K562 (cell line): ENCODE measurements around the gene GTPBP6. TPM values are rescaled to one million over a fixed set of nuclear protein-coding genes. Genes with fewer than 3 reads are reported as not detected.

Experiments used
- BACH1 ChIP-seq: fragments of 200-800 bp; sonication (Bioruptor generic); IDR thresholded peaks from 2 replicates; pipeline ENCODE4 v1.6.1; 2016; ENCODE audit warnings: missing genetic modification characterization, missing compliant biosample characterization
- CREB1 ChIP-seq, 2 experiments: sonication (generic) in 1 of 2; formaldehyde crosslinking in 1 of 2; IDR thresholded peaks; 2 replicates each; pipeline versions ENCODE4 v1.6.1 to v1.8.0; 2012 to 2022; ENCODE audit warnings: inconsistent platforms in 1 of 2, mild to moderate bottlenecking in 1 of 2, missing genetic modification reagents in 1 of 2, moderate library complexity in 1 of 2
- CREM ChIP-seq: IDR thresholded peaks from 2 replicates; pipeline ENCODE4 v1.6.1; 2014; ENCODE audit warnings: antibody characterized with exemption, low read depth
- DPF2 ChIP-seq: fragments of 450-650 bp; IDR thresholded peaks from 2 replicates; pipeline ENCODE4 v1.6.1; 2016
- ELF2 ChIP-seq: fragments of 250-450 bp; sonication (Bioruptor Pico); IDR thresholded peaks from 2 replicates; pipeline ENCODE4 v1.5.0; 2021; ENCODE audit warnings: mild to moderate bottlenecking
- ESRRA ChIP-seq: fragments of 450-650 bp; IDR thresholded peaks from 2 replicates; pipeline ENCODE4 v1.6.1; 2014; ENCODE audit warnings: low read depth, mild to moderate bottlenecking, moderate library complexity, borderline replicate concordance
- HNRNPLL ChIP-seq: fragments of 200-400 bp; formaldehyde crosslinking; IDR thresholded peaks from 2 replicates; pipeline ENCODE4 v1.6.1; 2017; ENCODE audit warnings: low read length, low read depth, mild to moderate bottlenecking; ENCODE audit not compliant: poor library complexity, severe bottlenecking
- MECOM ChIP-seq: fragments of 250-450 bp; sonication (Bioruptor Pico); IDR thresholded peaks from 2 replicates; pipeline ENCODE4 v1.8.0; 2022; ENCODE audit warnings: inconsistent platforms
- MLX ChIP-seq, 2 experiments: fragments of 450-650 bp in 1 of 2; sonication (generic) in 1 of 2; formaldehyde crosslinking; conservative IDR thresholded peaks; 2 replicates each; pipeline versions ENCODE4 v1.4.0 to v1.8.1; 2020 to 2022; ENCODE audit warnings: mild to moderate bottlenecking in 1 of 2, missing genetic modification reagents in 1 of 2
- NCOA2 ChIP-seq, 2 experiments: fragments of 450-650 bp; IDR thresholded peaks; 2 replicates each; pipeline ENCODE4 v1.6.1; 2018; ENCODE audit warnings: mild to moderate bottlenecking in 2 of 2, moderate library complexity in 1 of 2; ENCODE audit not compliant: partially characterized antibody in 2 of 2
- NEUROD1 ChIP-seq: fragments of 150-350 bp; IDR thresholded peaks from 2 replicates; pipeline ENCODE4 v1.6.1; 2014; ENCODE audit warnings: borderline replicate concordance, low read length, low read depth; ENCODE audit not compliant: partially characterized antibody
- PHB ChIP-seq: fragments of 250-450 bp; sonication (Bioruptor Pico); IDR thresholded peaks from 2 replicates; pipeline ENCODE4 v1.5.0; 2021
- SIN3B ChIP-seq: fragments of 450-650 bp; IDR thresholded peaks from 2 replicates; pipeline ENCODE4 v1.6.1; 2017; ENCODE audit warnings: low read depth, mild to moderate bottlenecking, moderate library complexity
- SUPT5H ChIP-seq: fragments of 450-650 bp; IDR thresholded peaks from 2 replicates; pipeline ENCODE4 v1.6.1; 2016
- TAF9B ChIP-seq: fragments of 450-650 bp; IDR thresholded peaks from 2 replicates; pipeline ENCODE4 v1.6.1; 2018; ENCODE audit warnings: mild to moderate bottlenecking; ENCODE audit not compliant: partially characterized antibody
- ZNF197 ChIP-seq: fragments of 200-800 bp; sonication (Bioruptor generic); IDR thresholded peaks from 2 replicates; pipeline ENCODE4 v1.6.1; 2016; ENCODE audit warnings: low read depth, missing genetic modification characterization, missing compliant biosample characterization
- ZNF444 ChIP-seq: fragments of 250-450 bp; sonication (Bioruptor Pico); IDR thresholded peaks from 2 replicates; pipeline ENCODE4 v1.4.0; 2020; ENCODE audit warnings: mild to moderate bottlenecking, moderate library complexity
- ZNF740 ChIP-seq, 3 experiments: fragments of 200-800 bp in 1 of 3; sonication (Bioruptor generic) in 1 of 3; sonication (generic) in 1 of 3; formaldehyde crosslinking in 1 of 3; IDR thresholded peaks; 2 replicates each; pipeline versions ENCODE4 v1.6.1 to v1.8.0; 2016 to 2022; ENCODE audit warnings: mild to moderate bottlenecking in 2 of 3, missing compliant biosample characterization in 2 of 3, missing genetic modification characterization in 2 of 3, missing genetic modification reagents in 1 of 3
- polyA plus RNA-seq, 8 experiments: library from polyadenylated mRNA; depleted of rRNA in 4 of 8; stranded (reverse) in 5 of 8; unstranded in 3 of 8; fragments of >200 nt; fragmentation: Nextera tagmentation in 2 of 8; fragmentation: Illumina TruSeq in 1 of 8; extraction: Ambion mirVana in 2 of 8; extraction: Trizol in 1 of 8; gene quantifications; 2 replicates each; pipeline versions ENCODE4 v1.2.1 to v1.2.3, GENCODE V29; 2011 to 2014; ENCODE audit warnings: inconsistent platforms in 1 of 8, missing spikeins in 1 of 8
- total RNA-seq, 7 experiments: library from RNA; depleted of rRNA in 6 of 7; stranded (reverse); fragments of >200 nt in 6 of 7; fragmentation: Illumina TruSeq in 2 of 7; extraction: Trizol in 2 of 7; gene quantifications; 2 replicates each; pipeline versions ENCODE4 v1.2.1 to v1.2.3, GENCODE V29; 2011 to 2021; ENCODE audit warnings: low replicate concordance in 1 of 7
- TF ChIP-seq, protein P1 (sequence below): fragments of 450-650 bp; IDR thresholded peaks from 2 replicates; pipeline ENCODE4 v1.6.1; 2016; ENCODE audit warnings: low read depth, mild to moderate bottlenecking, moderate library complexity
- TF ChIP-seq, protein P2 (sequence below): fragments of 450-650 bp; IDR thresholded peaks from 2 replicates; pipeline ENCODE4 v1.7.1; 2018; ENCODE audit warnings: mild to moderate bottlenecking, low read depth; ENCODE audit not compliant: partially characterized antibody

GTPBP6 gene
- total and polyA plus RNA-seq, 9 of the 15 experiments (the other 6 are each of a cell fraction or from before 2014, with no cell fraction given): 0.24 to 35.2 (median 8.0) TPM

GRCh38 chrX:318739-319578 is at the start of gene GTPBP6 (continued):
- TF ChIP-seq CREB1 (IDR thresholded peaks at IDR 0.05) (peak; percentile 10; the same call in 1 of the 2 replicates), CREB1 (CRISPR knock-in tag; IDR thresholded peaks at IDR 0.05) (peak; percentile 61), MLX (CRISPR knock-in tag; conservative IDR thresholded peaks at IDR 0.05) (no peak), ZNF444 (CRISPR knock-in tag) (no peak), ZNF197 (CRISPR knock-in tag) (no peak), ELF2 (no peak), NEUROD1 (peak; percentile 58), NCOA2 (IDR thresholded peaks at IDR 0.05; ENCODE audit: partially characterized antibody in 2 of 2) (no peak), SUPT5H (peak; percentile 62), MECOM (CRISPR knock-in tag) (no peak), PHB (CRISPR knock-in tag) (no peak), DPF2 (no peak), HNRNPLL (no peak), BACH1 (no peak), CREM (0 out of 2 replicates have a peak, but pooled peaks have one; percentile 33), ZNF740 (CRISPR knock-in tag; IDR thresholded peaks at IDR 0.05) (no peak), ZNF740 (tag; IDR thresholded peaks at IDR 0.05) (no peak), ESRRA (peak; percentile 10; the same call in 1 of the 2 replicates), SIN3B (no peak), TAF9B (peak; percentile 58)
- TF ChIP-seq, protein P1, sequence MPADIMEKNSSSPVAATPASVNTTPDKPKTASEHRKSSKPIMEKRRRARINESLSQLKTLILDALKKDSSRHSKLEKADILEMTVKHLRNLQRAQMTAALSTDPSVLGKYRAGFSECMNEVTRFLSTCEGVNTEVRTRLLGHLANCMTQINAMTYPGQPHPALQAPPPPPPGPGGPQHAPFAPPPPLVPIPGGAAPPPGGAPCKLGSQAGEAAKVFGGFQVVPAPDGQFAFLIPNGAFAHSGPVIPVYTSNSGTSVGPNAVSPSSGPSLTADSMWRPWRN: peak; percentile 87
- TF ChIP-seq, protein P2, sequence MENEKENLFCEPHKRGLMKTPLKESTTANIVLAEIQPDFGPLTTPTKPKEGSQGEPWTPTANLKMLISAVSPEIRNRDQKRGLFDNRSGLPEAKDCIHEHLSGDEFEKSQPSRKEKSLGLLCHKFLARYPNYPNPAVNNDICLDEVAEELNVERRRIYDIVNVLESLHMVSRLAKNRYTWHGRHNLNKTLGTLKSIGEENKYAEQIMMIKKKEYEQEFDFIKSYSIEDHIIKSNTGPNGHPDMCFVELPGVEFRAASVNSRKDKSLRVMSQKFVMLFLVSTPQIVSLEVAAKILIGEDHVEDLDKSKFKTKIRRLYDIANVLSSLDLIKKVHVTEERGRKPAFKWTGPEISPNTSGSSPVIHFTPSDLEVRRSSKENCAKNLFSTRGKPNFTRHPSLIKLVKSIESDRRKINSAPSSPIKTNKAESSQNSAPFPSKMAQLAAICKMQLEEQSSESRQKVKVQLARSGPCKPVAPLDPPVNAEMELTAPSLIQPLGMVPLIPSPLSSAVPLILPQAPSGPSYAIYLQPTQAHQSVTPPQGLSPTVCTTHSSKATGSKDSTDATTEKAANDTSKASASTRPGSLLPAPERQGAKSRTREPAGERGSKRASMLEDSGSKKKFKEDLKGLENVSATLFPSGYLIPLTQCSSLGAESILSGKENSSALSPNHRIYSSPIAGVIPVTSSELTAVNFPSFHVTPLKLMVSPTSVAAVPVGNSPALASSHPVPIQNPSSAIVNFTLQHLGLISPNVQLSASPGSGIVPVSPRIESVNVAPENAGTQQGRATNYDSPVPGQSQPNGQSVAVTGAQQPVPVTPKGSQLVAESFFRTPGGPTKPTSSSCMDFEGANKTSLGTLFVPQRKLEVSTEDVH: no peak
